HEK293 (cell line): ENCODE measurements around the gene TRAM2.

Experiments
- CTCF ChIA-PET: fragments of 350-600 bp; formaldehyde crosslinking; extraction: SDS; loops from one replicate; lab custom pipeline; 2021; ENCODE audit warnings: antibody characterized with exemption; lab: Yijun Ruan, JAX
- POLR2A ChIA-PET: fragments of 300-600 bp; formaldehyde crosslinking; extraction: SDS; loops from one replicate; lab custom pipeline; 2020; ENCODE audit warnings: antibody characterized with exemption, inconsistent platforms; lab: Yijun Ruan, JAX
- H3K27ac ChIP-seq: fragments of 200-500 bp; sonication (Bioruptor generic); 2 replicates; pipeline ENCODE4 v1.5.1; 2014; ENCODE audit warnings: low read depth, low read length, control low read depth, inconsistent platforms; ENCODE audit errors: extremely low read depth
- H3K36me3 ChIP-seq, 2 experiments: fragments of 200-500 bp in 1 of 2; sonication (Bioruptor generic) in 1 of 2; 1 replicate in 1 of 2; 2 replicates in 1 of 2; pipeline ENCODE4 v1.5.1; 2014 to 2017; ENCODE audit warnings: inconsistent platforms in 2 of 2, low read length in 2 of 2; ENCODE audit not compliant: control insufficient read depth in 2 of 2, insufficient read depth in 1 of 2
- H3K4me1 ChIP-seq: fragments of 200-500 bp; sonication (Bioruptor generic); 2 replicates; pipeline ENCODE4 v1.5.1; 2014; ENCODE audit warnings: mild to moderate bottlenecking, low read length, inconsistent platforms; ENCODE audit not compliant: control insufficient read depth, insufficient read depth
- H3K4me3 ChIP-seq: 2 replicates; pipeline ENCODE4 v1.5.1; 2011; ENCODE audit warnings: low read depth, mild to moderate bottlenecking, control low read depth, low read length, moderate library complexity
- H3K9me3 ChIP-seq: fragments of 200-500 bp; sonication (Bioruptor generic); 2 replicates; pipeline ENCODE4 v1.5.1; 2014; ENCODE audit warnings: low read depth, low read length, inconsistent platforms; ENCODE audit not compliant: control insufficient read depth, insufficient read depth
- OSR2 ChIP-seq: fragments of 450-650 bp; formaldehyde crosslinking; IDR thresholded peaks from 2 replicates; pipeline ENCODE4 v1.5.1; 2016; ENCODE audit warnings: missing biosample characterization, missing genetic modification characterization
- YY1 ChIP-seq: fragments of 450-650 bp; formaldehyde crosslinking; IDR thresholded peaks from 2 replicates; pipeline ENCODE4 v1.5.1; 2018; ENCODE audit warnings: missing biosample characterization, missing genetic modification characterization
- ZIC2 ChIP-seq: fragments of 450-650 bp; formaldehyde crosslinking; IDR thresholded peaks from 2 replicates; pipeline ENCODE4 v1.5.1; 2016; ENCODE audit warnings: missing biosample characterization, missing genetic modification characterization
- ZNF155 ChIP-seq: fragments of 450-650 bp; formaldehyde crosslinking; IDR thresholded peaks from 2 replicates; pipeline ENCODE4 v1.5.1; 2016; ENCODE audit warnings: missing biosample characterization, missing genetic modification characterization
- ZNF16 ChIP-seq: fragments of 450-650 bp; formaldehyde crosslinking; IDR thresholded peaks from 2 replicates; pipeline ENCODE4 v1.5.1; 2016; ENCODE audit warnings: low read depth, missing biosample characterization, missing genetic modification characterization
- ZNF660 ChIP-seq: fragments of 450-650 bp; IDR thresholded peaks from 2 replicates; pipeline ENCODE4 v1.5.1; 2018; ENCODE audit warnings: missing biosample characterization, mild to moderate bottlenecking, missing genetic modification characterization
- ZNF677 ChIP-seq: fragments of 450-650 bp; IDR thresholded peaks from 2 replicates; pipeline ENCODE4 v1.5.0; 2018; ENCODE audit warnings: missing biosample characterization, mild to moderate bottlenecking, missing genetic modification characterization, moderate library complexity
- ZXDB ChIP-seq: fragments of 450-650 bp; formaldehyde crosslinking; IDR thresholded peaks from 2 replicates; pipeline ENCODE4 v1.5.1; 2016; ENCODE audit warnings: missing biosample characterization, missing genetic modification characterization
- TF ChIP-seq, protein P1 (sequence below): fragments of 450-650 bp; formaldehyde crosslinking; IDR thresholded peaks from 2 replicates; pipeline ENCODE4 v1.5.1; 2017; ENCODE audit warnings: missing biosample characterization, missing genetic modification characterization
- TF ChIP-seq, protein P2 (sequence below): fragments of 450-650 bp; formaldehyde crosslinking; IDR thresholded peaks from 2 replicates; pipeline ENCODE4 v1.5.1; 2016; ENCODE audit warnings: missing biosample characterization, missing genetic modification characterization
- TF ChIP-seq, protein P3 (sequence below): fragments of 450-650 bp; formaldehyde crosslinking; IDR thresholded peaks from 2 replicates; pipeline ENCODE4 v1.5.1; 2016; ENCODE audit warnings: missing biosample characterization, missing genetic modification characterization
- TF ChIP-seq, protein P4 (sequence below): fragments of 450-650 bp; formaldehyde crosslinking; IDR thresholded peaks from 2 replicates; pipeline ENCODE4 v1.5.1; 2016; ENCODE audit warnings: missing biosample characterization, missing genetic modification characterization, borderline replicate concordance
- TF ChIP-seq, protein P5 (sequence below): fragments of 450-650 bp; formaldehyde crosslinking; conservative IDR thresholded peaks from 2 replicates; pipeline ENCODE4 v1.5.1; 2016; ENCODE audit warnings: low read depth, missing biosample characterization, missing genetic modification characterization

TRAM2 gene

DNA sequence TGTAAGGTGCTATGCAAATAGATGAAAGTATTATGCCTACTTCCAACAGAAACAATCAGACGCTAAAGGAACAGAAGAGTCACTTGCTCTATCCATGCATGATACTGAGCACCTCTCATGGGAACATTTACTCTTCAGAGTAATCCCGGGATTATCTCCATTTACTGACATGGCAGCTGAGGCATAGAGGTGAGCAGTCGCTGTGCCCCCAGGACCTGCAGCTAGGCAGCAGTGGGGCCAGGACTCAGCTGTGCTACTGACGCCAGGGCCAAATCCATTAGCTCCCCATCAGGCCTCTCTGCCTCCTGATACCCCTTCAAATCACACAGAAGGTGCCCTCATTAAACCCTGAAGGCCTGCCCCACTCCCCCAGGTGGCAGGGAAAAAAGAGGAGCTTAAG lies 51.9 kb downstream of the TRAM2 start:
- ChIA-PET POLR2A (no interaction called here), CTCF (interaction anchor here (0.6 to 1.9 kb wide), 5 partner anchors 10 to 174 kb away, joined by 3 to 6 read pairs (median 3); no protein-coding TSS in a partner anchor)
- Histone ChIP-seq H3K9me3 (no peaks in the 10 kb centered on the region), H3K36me3 (peaks cover 0 to 3% of the 10 kb centered on the region in 2 experiments; a peak in 1 of 3 replicates), H3K4me3 (no peak overlapping the region), H3K27ac (no peak overlapping the region), H3K4me1 (peaks cover 14% of the 10 kb centered on the region)
- no peak for TF ChIP-seq YY1 (tag by site-specific recombination)
- TF ChIP-seq ZIC2 (tag by site-specific recombination), result peak; percentile 34; the same call in 1 of the 2 replicates

DNA sequence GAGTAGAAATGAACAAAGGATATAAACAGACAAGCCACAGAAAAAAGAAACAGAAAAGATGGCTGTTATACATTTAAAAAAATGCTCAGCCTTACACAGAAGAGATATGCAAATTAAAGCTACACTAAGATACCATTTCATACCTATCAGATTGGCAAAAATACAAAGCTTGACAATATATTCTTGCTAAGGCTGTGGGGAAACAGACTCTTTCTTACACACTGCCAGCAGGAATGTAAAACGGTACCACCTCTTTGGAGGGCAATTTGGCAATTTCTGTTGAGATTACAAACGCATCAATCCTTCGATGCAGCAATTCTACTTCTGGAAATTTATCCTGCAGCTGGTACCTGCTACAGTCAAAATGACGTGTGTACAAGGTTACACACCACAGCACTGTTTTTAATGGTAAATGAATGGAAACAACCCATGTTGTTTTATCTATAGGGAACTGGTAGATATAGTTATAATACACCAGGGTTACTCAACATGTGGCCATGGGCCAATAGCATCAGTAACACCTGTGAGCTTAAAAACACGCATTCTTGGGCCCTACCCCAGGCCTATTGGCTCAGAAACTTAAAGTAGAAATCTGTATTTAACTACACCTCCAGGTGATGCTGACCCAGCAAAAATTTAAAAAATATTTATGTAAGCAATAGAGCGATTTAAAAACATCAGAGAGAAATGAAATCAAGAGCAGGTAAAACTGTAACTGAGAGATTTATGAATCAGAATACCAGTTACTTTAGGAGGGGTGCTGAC lies 53.3 kb downstream of the TRAM2 start:
- CTCF ChIA-PET, result interaction anchor here (0.6 to 1.9 kb wide), 7 partner anchors 20 to 148 kb away, joined by 3 to 5 read pairs (median 3); no protein-coding TSS in a partner anchor
- H3K4me3 ChIP-seq, result no peak overlapping the region
- no peak overlapping the region; the same call in 1 of the 2 replicates for H3K27ac ChIP-seq
- TF ChIP-seq, protein P1, sequence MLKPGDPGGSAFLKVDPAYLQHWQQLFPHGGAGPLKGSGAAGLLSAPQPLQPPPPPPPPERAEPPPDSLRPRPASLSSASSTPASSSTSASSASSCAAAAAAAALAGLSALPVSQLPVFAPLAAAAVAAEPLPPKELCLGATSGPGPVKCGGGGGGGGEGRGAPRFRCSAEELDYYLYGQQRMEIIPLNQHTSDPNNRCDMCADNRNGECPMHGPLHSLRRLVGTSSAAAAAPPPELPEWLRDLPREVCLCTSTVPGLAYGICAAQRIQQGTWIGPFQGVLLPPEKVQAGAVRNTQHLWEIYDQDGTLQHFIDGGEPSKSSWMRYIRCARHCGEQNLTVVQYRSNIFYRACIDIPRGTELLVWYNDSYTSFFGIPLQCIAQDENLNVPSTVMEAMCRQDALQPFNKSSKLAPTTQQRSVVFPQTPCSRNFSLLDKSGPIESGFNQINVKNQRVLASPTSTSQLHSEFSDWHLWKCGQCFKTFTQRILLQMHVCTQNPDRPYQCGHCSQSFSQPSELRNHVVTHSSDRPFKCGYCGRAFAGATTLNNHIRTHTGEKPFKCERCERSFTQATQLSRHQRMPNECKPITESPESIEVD (tag by site-specific recombination), result peak; percentile 36; the same call in 1 of the 2 replicates
- no peak for TF ChIP-seq ZNF155 (tag by site-specific recombination)
- TF ChIP-seq ZNF677 (tag by site-specific recombination), result no peak
- TF ChIP-seq, protein P2, sequence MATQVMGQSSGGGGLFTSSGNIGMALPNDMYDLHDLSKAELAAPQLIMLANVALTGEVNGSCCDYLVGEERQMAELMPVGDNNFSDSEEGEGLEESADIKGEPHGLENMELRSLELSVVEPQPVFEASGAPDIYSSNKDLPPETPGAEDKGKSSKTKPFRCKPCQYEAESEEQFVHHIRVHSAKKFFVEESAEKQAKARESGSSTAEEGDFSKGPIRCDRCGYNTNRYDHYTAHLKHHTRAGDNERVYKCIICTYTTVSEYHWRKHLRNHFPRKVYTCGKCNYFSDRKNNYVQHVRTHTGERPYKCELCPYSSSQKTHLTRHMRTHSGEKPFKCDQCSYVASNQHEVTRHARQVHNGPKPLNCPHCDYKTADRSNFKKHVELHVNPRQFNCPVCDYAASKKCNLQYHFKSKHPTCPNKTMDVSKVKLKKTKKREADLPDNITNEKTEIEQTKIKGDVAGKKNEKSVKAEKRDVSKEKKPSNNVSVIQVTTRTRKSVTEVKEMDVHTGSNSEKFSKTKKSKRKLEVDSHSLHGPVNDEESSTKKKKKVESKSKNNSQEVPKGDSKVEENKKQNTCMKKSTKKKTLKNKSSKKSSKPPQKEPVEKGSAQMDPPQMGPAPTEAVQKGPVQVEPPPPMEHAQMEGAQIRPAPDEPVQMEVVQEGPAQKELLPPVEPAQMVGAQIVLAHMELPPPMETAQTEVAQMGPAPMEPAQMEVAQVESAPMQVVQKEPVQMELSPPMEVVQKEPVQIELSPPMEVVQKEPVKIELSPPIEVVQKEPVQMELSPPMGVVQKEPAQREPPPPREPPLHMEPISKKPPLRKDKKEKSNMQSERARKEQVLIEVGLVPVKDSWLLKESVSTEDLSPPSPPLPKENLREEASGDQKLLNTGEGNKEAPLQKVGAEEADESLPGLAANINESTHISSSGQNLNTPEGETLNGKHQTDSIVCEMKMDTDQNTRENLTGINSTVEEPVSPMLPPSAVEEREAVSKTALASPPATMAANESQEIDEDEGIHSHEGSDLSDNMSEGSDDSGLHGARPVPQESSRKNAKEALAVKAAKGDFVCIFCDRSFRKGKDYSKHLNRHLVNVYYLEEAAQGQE (tag by site-specific recombination), result no peak
- no peak for TF ChIP-seq ZNF660 (tag by site-specific recombination)
- 0 out of 2 replicates have a peak, but pooled peaks have one; percentile 6 for TF ChIP-seq OSR2 (tag by site-specific recombination)
- TF ChIP-seq ZNF16, result no peak
- H3K9me3 ChIP-seq, result no peaks in the 10 kb centered on the region
- no peaks in the 10 kb centered on the region for H3K36me3 ChIP-seq
- H3K4me1 ChIP-seq, result peaks cover 14% of the 10 kb centered on the region
- POLR2A ChIA-PET, result interaction anchor here (1.3 to 1.4 kb wide), 2 partner anchors 13 to 20 kb away, joined by 3 read pairs; no protein-coding TSS in a partner anchor

DNA sequence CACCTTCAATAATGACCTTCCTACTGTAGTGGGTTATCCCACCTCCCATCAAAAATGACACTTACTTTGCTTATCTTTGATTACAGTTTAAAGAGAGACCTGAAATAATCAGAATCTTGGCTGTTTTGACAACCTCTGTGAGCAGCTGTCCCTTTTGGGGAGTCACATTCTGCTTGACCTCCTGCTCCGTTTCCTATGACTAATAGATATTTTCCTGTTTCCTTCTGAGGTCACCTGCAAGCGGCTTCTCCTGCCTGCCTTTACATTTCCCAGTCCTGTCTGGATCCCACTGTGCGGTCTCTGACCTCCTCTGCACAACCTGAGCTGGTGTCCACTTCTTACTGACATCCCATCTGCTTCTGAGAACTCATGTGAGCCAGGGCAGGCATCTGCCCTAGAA lies 54.2 kb downstream of the TRAM2 start:
- Histone ChIP-seq H3K36me3 (no peaks in the 10 kb centered on the region), H3K4me3 (no peak overlapping the region), H3K27ac (no peak overlapping the region), H3K9me3 (no peaks in the 10 kb centered on the region), H3K4me1 (peaks cover 19% of the 10 kb centered on the region)
- ChIA-PET CTCF (interaction anchor here (0.5 to 1.3 kb wide), 4 partner anchors 76 to 149 kb away, joined by 3 to 5 read pairs (median 3); no protein-coding TSS in a partner anchor), POLR2A (interaction anchor here (0.8 to 1.4 kb wide), 3 partner anchors 13 to 103 kb away, joined by 3 read pairs; partner anchors contain the start of gene EFHC1)
- no peak for TF ChIP-seq ZXDB
- TF ChIP-seq, protein P3, sequence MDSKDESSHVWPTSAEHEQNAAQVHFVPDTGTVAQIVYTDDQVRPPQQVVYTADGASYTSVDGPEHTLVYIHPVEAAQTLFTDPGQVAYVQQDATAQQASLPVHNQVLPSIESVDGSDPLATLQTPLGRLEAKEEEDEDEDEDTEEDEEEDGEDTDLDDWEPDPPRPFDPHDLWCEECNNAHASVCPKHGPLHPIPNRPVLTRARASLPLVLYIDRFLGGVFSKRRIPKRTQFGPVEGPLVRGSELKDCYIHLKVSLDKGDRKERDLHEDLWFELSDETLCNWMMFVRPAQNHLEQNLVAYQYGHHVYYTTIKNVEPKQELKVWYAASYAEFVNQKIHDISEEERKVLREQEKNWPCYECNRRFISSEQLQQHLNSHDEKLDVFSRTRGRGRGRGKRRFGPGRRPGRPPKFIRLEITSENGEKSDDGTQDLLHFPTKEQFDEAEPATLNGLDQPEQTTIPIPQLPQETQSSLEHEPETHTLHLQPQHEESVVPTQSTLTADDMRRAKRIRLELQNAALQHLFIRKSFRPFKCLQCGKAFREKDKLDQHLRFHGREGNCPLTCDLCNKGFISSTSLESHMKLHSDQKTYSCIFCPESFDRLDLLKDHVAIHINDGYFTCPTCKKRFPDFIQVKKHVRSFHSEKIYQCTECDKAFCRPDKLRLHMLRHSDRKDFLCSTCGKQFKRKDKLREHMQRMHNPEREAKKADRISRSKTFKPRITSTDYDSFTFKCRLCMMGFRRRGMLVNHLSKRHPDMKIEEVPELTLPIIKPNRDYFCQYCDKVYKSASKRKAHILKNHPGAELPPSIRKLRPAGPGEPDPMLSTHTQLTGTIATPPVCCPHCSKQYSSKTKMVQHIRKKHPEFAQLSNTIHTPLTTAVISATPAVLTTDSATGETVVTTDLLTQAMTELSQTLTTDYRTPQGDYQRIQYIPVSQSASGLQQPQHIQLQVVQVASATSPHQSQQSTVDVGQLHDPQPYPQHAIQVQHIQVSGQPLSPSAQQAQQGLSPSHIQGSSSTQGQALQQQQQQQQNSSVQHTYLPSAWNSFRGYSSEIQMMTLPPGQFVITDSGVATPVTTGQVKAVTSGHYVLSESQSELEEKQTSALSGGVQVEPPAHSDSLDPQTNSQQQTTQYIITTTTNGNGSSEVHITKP (tag by site-specific recombination), result 0 out of 2 replicates have a peak, but pooled peaks have one; percentile 25
- TF ChIP-seq, protein P4, sequence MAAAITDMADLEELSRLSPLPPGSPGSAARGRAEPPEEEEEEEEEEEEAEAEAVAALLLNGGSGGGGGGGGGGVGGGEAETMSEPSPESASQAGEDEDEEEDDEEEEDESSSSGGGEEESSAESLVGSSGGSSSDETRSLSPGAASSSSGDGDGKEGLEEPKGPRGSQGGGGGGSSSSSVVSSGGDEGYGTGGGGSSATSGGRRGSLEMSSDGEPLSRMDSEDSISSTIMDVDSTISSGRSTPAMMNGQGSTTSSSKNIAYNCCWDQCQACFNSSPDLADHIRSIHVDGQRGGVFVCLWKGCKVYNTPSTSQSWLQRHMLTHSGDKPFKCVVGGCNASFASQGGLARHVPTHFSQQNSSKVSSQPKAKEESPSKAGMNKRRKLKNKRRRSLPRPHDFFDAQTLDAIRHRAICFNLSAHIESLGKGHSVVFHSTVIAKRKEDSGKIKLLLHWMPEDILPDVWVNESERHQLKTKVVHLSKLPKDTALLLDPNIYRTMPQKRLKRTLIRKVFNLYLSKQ (tag by site-specific recombination), result no peak
- TF ChIP-seq, protein P5, sequence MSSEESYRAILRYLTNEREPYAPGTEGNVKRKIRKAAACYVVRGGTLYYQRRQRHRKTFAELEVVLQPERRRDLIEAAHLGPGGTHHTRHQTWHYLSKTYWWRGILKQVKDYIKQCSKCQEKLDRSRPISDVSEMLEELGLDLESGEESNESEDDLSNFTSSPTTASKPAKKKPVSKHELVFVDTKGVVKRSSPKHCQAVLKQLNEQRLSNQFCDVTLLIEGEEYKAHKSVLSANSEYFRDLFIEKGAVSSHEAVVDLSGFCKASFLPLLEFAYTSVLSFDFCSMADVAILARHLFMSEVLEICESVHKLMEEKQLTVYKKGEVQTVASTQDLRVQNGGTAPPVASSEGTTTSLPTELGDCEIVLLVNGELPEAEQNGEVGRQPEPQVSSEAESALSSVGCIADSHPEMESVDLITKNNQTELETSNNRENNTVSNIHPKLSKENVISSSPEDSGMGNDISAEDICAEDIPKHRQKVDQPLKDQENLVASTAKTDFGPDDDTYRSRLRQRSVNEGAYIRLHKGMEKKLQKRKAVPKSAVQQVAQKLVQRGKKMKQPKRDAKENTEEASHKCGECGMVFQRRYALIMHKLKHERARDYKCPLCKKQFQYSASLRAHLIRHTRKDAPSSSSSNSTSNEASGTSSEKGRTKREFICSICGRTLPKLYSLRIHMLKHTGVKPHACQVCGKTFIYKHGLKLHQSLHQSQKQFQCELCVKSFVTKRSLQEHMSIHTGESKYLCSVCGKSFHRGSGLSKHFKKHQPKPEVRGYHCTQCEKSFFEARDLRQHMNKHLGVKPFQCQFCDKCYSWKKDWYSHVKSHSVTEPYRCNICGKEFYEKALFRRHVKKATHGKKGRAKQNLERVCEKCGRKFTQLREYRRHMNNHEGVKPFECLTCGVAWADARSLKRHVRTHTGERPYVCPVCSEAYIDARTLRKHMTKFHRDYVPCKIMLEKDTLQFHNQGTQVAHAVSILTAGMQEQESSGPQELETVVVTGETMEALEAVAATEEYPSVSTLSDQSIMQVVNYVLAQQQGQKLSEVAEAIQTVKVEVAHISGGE (tag by site-specific recombination), result no peak
